Stimulated activated naive CD8-positive, alpha-beta T cell treated with anti-CD3 and anti-CD28 coated beads, Interleukin-15, Interleukin-2, amounts not matched to agents 100 ng/mL and 50 ng/mL, for 24 hours (primary cell): ENCODE measurements around the gene TBCEL.
"Not testable (repeated sequence)": the region's sequence is repeated elsewhere in the genome, so short reads cannot be mapped to it uniquely, and the experiment has no call there.

Experiments
- H3K27ac Mint-ChIP-seq: one replicate; pipeline ENCODE4 v1.8.0; 2021; ENCODE audit warnings: mild to moderate bottlenecking, mixed read lengths
- H3K27me3 Mint-ChIP-seq: one replicate; pipeline ENCODE4 v1.8.0; 2021; ENCODE audit warnings: mixed read lengths
- H3K36me3 Mint-ChIP-seq: one replicate; pipeline ENCODE4 v1.8.0; 2021; ENCODE audit warnings: low read depth, mixed read lengths
- H3K4me1 Mint-ChIP-seq: one replicate; pipeline ENCODE4 v1.8.0; 2021; ENCODE audit warnings: low read depth, mixed read lengths
- H3K4me3 Mint-ChIP-seq: one replicate; pipeline ENCODE4 v1.8.0; 2021; ENCODE audit warnings: mild to moderate bottlenecking, mixed read lengths
- H3K9me3 Mint-ChIP-seq: one replicate; pipeline ENCODE4 v1.8.0; 2021; ENCODE audit warnings: mixed read lengths

Gene TBCEL

GRCh38 chr11:121006922-121007321 lies 17.0 kb upstream of the TBCEL start:
- Mint-ChIP-seq H3K4me3 (no peak overlapping the region), H3K27me3 (peaks cover 41% of the 10 kb centered on the region), H3K36me3 (no peaks in the 10 kb centered on the region), H3K4me1 (no peaks in the 10 kb centered on the region), H3K9me3 (no peaks in the 10 kb centered on the region), H3K27ac (no peak overlapping the region)

- peaks cover 45% of the 10 kb centered on the region for H3K27me3 Mint-ChIP-seq
- no peak overlapping the region for H3K4me3 Mint-ChIP-seq
- H3K36me3 Mint-ChIP-seq = no peaks in the 10 kb centered on the region
- H3K27ac Mint-ChIP-seq = no peak overlapping the region
- no peaks in the 10 kb centered on the region for H3K4me1 Mint-ChIP-seq
- H3K9me3 Mint-ChIP-seq = no peaks in the 10 kb centered on the region
These were observed 15.4 kb upstream of the TBCEL start for GRCh38 chr11:121008551-121008950.

GRCh38 chr11:121012091-121012490 lies 11.8 kb upstream of the TBCEL start:
- Mint-ChIP-seq H3K36me3 (no peaks in the 10 kb centered on the region), H3K4me1 (no peaks in the 10 kb centered on the region), H3K9me3 (no peaks in the 10 kb centered on the region), H3K27ac (no peak overlapping the region), H3K4me3 (no peak overlapping the region), H3K27me3 (peaks cover 37% of the 10 kb centered on the region)

DNA sequence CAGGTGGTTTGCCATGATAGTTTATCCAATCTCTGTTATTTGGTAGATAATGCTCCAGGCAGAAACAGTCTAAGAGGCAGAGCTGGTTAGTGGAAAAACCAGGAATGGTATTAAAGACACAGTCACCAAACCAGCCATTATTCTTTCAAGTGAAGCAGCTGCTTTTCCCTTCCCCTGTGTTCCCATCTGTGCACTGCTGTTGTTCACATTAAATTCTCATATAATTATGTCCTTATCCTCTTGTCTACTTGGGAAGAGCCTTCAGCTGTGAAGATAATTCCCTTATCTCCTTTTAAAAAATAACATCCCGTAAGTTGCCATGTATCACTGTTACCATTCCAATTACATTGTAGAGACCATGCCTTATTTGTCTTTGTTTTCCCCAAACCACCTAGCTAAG lies 5.2 kb upstream of the TBCEL start:
- peaks cover 27% of the 10 kb centered on the region for H3K27me3 Mint-ChIP-seq
- no peak overlapping the region for H3K27ac Mint-ChIP-seq
- H3K4me1 Mint-ChIP-seq = no peaks in the 10 kb centered on the region
- no peaks in the 10 kb centered on the region for H3K36me3 Mint-ChIP-seq
- H3K9me3 Mint-ChIP-seq = no peaks in the 10 kb centered on the region
- H3K4me3 Mint-ChIP-seq = no peak overlapping the region

DNA sequence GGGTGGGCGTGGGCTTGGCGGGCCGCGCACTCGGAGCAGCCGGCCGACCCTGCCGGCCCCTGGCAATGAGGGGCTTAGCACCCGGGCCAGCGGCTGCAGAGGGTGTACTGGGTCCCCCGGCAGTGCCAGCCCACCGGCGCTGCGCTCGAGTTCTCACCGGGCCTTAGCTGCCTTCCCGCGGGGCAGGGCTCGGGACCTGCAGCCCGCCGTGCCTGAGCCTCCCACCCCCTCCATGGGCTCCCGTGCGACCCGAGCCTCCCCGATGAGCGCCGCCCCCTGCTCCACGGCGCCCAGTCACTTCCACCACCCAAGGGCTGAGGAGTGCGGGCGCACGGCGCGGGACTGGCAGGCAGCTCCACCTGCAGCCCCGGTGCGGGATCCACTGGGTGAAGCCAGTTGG lies 2.2 kb upstream of the TBCEL start:
- H3K4me1 Mint-ChIP-seq = peaks cover 16% of the 10 kb centered on the region
- H3K4me3 Mint-ChIP-seq, H3K27ac Mint-ChIP-seq, H3K36me3 Mint-ChIP-seq, H3K9me3 Mint-ChIP-seq: not testable (repeated sequence)
- H3K27me3 Mint-ChIP-seq = peaks cover 19% of the 10 kb centered on the region

DNA sequence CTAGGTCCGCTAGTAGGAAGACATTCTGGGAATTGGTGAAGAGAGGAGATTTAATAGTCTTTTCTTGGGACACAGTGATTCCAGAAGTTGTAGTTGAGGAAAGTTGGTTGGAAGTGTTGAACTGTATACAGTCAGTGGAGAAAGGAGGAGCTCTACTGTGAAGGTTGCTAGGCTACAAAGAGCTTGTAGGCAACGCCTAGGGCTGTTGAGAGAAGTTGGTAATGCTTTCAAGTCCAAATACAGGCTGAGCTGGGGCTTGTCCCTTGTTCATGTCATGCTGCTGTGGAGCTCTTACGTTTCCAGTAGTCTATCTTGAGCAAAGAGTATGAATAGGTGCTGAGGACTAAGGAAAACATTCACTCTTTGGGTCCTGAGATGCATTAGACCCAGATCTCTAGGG lies 1.1 kb downstream of the TBCEL start:
- Mint-ChIP-seq H3K27me3 (peaks cover 11% of the 10 kb centered on the region), H3K4me3 (peak overlapping the region; percentile 82), H3K36me3 (peaks cover 4% of the 10 kb centered on the region), H3K4me1 (peaks cover 20% of the 10 kb centered on the region), H3K9me3 (no peaks in the 10 kb centered on the region), H3K27ac (peak overlapping the region; percentile 79)

DNA sequence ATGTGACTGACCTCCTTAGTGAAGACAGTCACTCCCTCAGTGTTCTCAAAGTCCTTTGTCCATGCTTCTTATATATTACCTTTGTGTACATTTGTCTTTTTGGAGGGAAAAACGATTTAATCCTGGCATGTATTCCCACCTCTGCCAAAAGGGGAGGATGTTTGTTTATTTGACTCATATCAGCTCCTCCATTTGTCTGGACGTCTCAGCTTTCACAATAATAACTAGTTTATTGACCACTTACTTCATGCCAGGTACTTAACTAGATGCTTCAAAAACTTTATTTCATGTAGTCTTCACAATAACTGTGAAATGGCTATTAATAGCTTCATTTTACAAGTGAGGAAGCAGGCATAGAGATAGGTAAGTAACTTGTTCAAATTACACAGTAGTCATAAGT lies 5.3 kb downstream of the TBCEL start:
- Mint-ChIP-seq H3K36me3 (peaks cover 7% of the 10 kb centered on the region), H3K27ac (no peak overlapping the region), H3K27me3 (no peaks in the 10 kb centered on the region), H3K9me3 (no peaks in the 10 kb centered on the region), H3K4me1 (peaks cover 25% of the 10 kb centered on the region), H3K4me3 (no peak overlapping the region)

GRCh38 chr11:121029813-121030445 lies 6.0 kb downstream of the TBCEL start:
- peaks cover 20% of the 10 kb centered on the region for H3K4me1 Mint-ChIP-seq
- no peak overlapping the region for H3K4me3 Mint-ChIP-seq
- H3K9me3 Mint-ChIP-seq = no peaks in the 10 kb centered on the region
- peaks cover 7% of the 10 kb centered on the region for H3K36me3 Mint-ChIP-seq
- no peak overlapping the region for H3K27ac Mint-ChIP-seq
- no peaks in the 10 kb centered on the region for H3K27me3 Mint-ChIP-seq

GRCh38 chr11:121031167-121031566 lies 7.3 kb downstream of the TBCEL start:
- Mint-ChIP-seq H3K4me1 (peaks cover 21% of the 10 kb centered on the region), H3K9me3 (no peaks in the 10 kb centered on the region), H3K36me3 (peaks cover 11% of the 10 kb centered on the region), H3K27ac (no peak overlapping the region), H3K27me3 (no peaks in the 10 kb centered on the region), H3K4me3 (no peak overlapping the region)

DNA sequence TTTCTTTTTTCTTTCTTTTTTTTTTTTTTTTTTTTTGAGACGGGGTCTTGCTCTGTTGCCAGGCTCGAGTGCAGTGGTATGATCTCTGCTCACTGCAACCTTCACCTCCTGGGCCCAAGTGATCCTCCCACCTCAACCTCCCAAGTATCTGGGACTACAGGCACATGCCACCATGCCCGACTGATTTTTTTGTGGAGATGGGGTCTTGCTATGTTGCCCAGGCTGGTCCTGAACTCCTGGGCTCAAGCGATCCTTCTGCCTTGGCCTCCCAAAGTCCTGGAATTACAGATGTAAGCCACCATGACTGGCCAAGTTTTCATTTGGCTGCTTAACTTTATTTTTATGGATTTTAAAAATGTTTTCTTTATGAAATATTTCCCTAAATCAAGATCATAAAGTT lies 7.7 kb downstream of the TBCEL start:
- not testable (repeated sequence) for H3K9me3 Mint-ChIP-seq, H3K27ac Mint-ChIP-seq, H3K4me3 Mint-ChIP-seq, H3K27me3 Mint-ChIP-seq
- Mint-ChIP-seq H3K36me3 (peaks cover 11% of the 10 kb centered on the region), H3K4me1 (peaks cover 26% of the 10 kb centered on the region)

GRCh38 chr11:121032546-121032945 lies 8.6 kb downstream of the TBCEL start:
- Mint-ChIP-seq H3K27me3 (no peaks in the 10 kb centered on the region), H3K36me3 (peaks cover 11% of the 10 kb centered on the region), H3K27ac (no peak overlapping the region), H3K4me3 (no peak overlapping the region), H3K4me1 (peaks cover 27% of the 10 kb centered on the region), H3K9me3 (no peaks in the 10 kb centered on the region)

DNA sequence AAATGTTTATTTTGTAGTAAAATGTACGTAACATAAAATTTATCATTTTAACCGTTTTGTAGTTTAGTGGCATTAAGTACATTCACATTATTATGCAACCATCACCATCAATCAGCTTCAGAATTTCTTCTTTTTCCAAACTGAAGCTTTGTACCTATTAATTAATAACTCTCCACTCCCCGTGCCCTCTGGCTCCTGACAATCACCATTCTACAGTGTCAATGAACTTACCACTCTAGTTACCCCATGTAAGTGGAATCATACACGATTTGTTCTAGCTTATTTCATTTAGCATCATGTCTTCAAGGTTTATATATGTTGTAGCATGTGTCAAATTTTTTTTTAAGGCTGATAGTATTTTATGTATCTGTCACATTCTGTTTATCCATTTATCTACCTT lies 9.7 kb downstream of the TBCEL start:
- Mint-ChIP-seq H3K4me1 (peaks cover 27% of the 10 kb centered on the region), H3K27ac (no peak overlapping the region), H3K9me3 (no peaks in the 10 kb centered on the region), H3K36me3 (peaks cover 11% of the 10 kb centered on the region), H3K4me3 (no peak overlapping the region), H3K27me3 (no peaks in the 10 kb centered on the region)

DNA sequence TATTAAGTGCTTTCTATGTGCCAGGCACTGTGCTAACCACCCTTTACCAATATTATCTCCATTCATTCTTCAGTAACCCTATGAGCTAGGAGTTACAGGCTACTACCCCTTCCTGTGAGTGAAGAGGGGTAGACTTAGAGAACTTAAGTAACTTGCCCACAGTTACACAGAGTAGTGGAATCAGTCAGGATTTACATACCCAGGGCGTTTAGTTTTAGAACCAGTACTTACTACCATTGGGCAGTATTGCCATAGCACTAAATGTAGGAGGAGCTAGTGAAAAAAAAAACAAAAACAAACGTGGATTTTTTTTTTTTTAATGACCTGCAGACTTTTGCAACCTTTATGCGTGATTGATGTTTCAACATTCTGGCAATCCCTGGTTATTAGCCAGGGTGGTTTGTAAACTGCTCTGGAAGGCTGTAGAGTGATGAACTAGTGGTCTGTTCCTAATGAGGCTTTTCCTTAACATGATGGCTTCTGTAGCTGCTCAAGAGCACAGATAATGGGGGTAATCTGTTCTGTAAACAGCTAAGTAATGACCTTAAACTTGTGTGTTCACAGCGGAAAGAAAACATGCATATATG lies 11.4 kb downstream of the TBCEL start:
- H3K27ac Mint-ChIP-seq = no peak overlapping the region
- no peaks in the 10 kb centered on the region for H3K9me3 Mint-ChIP-seq
- H3K36me3 Mint-ChIP-seq = peaks cover 4% of the 10 kb centered on the region
- no peak overlapping the region for H3K4me3 Mint-ChIP-seq
- peaks cover 20% of the 10 kb centered on the region for H3K4me1 Mint-ChIP-seq
- H3K27me3 Mint-ChIP-seq = no peaks in the 10 kb centered on the region

GRCh38 chr11:121035780-121036179 lies 11.9 kb downstream of the TBCEL start:
- no peaks in the 10 kb centered on the region for H3K9me3 Mint-ChIP-seq
- peaks cover 17% of the 10 kb centered on the region for H3K4me1 Mint-ChIP-seq
- no peaks in the 10 kb centered on the region for H3K27me3 Mint-ChIP-seq
- peak overlapping the region; percentile 81 for H3K27ac Mint-ChIP-seq
- peaks cover 4% of the 10 kb centered on the region for H3K36me3 Mint-ChIP-seq
- H3K4me3 Mint-ChIP-seq = no peak overlapping the region

DNA sequence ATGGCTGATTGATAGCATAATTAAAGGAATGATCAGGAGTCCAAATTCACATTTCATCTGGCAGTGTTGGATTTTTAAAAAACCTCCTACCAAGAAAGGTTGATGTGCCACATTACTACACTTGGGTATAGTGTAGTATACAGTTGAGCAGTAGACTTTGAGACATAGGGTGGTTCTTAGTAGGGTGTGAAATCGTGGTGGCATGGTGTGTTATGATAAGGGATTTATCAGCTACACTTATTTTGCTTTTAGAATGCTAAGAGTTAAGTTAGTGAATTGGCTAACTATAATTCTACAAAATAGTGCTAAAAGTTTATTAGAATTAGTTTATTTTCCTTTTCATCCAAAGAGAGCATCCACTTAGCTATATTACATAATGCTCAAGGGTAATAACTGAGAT lies 13.1 kb downstream of the TBCEL start:
- peaks cover 4% of the 10 kb centered on the region for H3K36me3 Mint-ChIP-seq
- H3K4me3 Mint-ChIP-seq = no peak overlapping the region
- H3K9me3 Mint-ChIP-seq = no peaks in the 10 kb centered on the region
- no peak overlapping the region for H3K27ac Mint-ChIP-seq
- H3K4me1 Mint-ChIP-seq = peaks cover 22% of the 10 kb centered on the region
- H3K27me3 Mint-ChIP-seq = no peaks in the 10 kb centered on the region
